GM20431 (cell line): ENCODE results near the gene TMIGD3.

ENCODE experiments used
- in situ Hi-C: fragments of 300-500 bp; cut with MseI, MboI; formaldehyde crosslinking; loops from one replicate; pipeline ENCODE4 v1.15.0; 2020; ENCODE audit warnings: low sequenced_read_pairs; ENCODE audit not compliant: unreplicated experiment

TMIGD3 gene

GRCh38 chr1:111454859-111455641 lies 48.4 kb downstream of the TMIGD3 start:
- in situ Hi-C loops, result no loop called here

- in situ Hi-C loops, result no loop called here
Measured at GRCh38 chr1:111453706-111454105, 49.7 kb downstream of the TMIGD3 start.

DNA sequence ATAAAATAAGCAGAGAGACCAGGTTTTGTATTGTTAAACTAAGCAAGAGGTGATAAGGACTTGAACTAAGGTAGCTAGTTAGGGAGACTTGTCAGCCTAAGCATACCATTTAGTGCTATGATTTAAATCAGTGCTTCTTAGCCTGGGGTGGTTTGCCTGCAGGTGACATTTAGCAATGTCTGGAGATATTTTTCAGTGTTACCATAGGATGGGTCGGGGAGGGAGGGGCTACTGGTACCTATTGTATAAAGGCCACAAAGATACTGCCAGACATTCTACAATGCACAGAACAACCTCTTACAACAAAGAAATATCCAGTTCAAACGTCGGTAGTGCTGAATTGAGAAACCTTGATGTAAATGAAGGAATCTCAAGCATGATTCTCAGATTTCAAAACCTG lies 50.9 kb downstream of the TMIGD3 start:
- in situ Hi-C loops, result no loop called here

DNA sequence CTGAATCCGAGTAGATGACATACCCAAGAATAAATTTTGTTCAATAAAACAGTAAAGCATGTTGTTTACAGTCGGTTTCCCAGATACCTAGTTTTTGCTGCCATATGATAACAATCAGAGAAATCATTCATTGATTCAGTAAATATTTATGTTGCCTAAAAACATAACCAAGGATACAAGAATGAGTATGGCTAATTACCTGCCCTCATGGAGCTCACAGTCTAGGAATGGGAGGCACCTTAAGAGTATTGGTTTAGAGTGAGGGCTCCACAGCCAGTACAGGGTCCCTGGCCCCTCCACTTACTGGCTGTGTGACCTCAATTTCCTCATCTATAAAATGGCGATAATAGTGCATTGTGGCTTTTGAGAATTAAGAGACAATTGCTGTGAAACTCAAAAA lies 53.2 kb downstream of the TMIGD3 start:
- in situ Hi-C loops, result no loop called here

- in situ Hi-C loops, result no loop called here
Measured at GRCh38 chr1:111449703-111450017, 53.8 kb downstream of the TMIGD3 start.

DNA sequence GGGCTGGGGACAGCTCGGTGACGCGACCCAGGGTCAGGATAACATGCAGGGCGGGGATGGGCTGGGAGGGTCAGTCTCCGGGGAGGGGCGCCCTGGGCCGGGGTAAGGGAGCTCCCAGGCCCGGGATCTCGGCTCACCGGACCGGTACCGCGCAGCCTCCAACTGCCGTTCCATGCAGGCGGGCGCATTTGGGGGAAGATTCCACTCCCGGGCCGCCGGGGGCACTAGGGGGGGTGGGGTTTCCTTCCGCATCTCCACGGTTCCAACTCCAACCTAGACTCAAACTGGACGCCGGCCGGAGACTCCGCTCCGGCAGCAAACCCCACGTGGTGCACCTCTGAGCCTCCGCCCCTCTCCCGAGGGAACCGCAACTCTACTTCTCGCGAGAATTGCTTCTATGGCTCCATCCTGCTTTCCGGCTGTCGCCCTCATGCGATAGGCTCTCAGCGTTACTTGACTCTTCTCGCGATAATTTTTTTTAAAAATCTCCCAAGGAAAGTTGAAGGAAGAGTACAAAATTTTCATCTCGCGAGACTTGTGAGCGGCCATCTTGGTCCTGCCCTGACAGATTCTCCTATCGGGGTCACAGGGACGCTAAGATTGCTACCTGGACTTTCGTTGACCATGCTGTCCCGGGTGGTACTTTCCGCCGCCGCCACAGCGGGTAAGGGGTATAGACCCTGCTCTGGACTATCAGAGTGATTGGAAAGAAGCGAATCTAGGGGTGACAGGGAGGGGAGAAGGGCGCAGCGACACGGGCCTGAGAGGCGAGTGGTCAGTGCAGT lies 54.3 kb downstream of the TMIGD3 start, which contains the start of the genes ATP5PB and WDR77:
Gene ATP5PB, plus strand, starts transcription at position 547 of the 785 bp plus-strand sequence. Its CDS starts 78 bp downstream, at position 625.
Gene WDR77, minus strand, starts transcription at position 339 of the 785 bp plus-strand sequence. Its CDS starts 87 bp downstream, at position 252.
- in situ Hi-C loops, result no loop called here

- in situ Hi-C loops, result no loop called here
Measured at GRCh38 chr1:111448482-111448917, 54.9 kb downstream of the TMIGD3 start.

- in situ Hi-C loops, result no loop called here
Measured at GRCh38 chr1:111446967-111447892, 56.2 kb downstream of the TMIGD3 start.

DNA sequence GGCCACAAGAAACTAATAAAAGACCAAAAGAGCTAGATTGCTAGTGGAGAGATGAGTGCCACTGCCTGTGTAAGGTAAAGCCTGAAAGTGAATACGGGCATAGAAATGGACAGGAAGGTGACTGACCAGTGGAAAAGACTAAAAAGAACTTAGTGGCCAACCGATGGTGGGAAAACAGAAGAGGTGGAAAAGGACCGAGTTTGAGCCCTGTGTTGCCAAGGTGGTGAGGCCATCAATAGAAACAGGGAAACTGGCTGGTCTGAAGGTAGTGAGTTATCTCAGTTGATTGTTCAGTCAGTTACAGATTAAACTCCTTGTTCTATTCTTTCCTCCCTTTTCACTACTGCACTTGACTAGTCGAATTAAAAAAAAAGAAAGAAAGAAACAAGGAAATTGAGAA lies 56.9 kb downstream of the TMIGD3 start:
- in situ Hi-C loops, result no loop called here

GRCh38 chr1:111444031-111444430 lies 59.4 kb downstream of the TMIGD3 start:
- in situ Hi-C loops, result no loop called here

- in situ Hi-C loops, result no loop called here
Measured at GRCh38 chr1:111442457-111442856, 61.0 kb downstream of the TMIGD3 start.

DNA sequence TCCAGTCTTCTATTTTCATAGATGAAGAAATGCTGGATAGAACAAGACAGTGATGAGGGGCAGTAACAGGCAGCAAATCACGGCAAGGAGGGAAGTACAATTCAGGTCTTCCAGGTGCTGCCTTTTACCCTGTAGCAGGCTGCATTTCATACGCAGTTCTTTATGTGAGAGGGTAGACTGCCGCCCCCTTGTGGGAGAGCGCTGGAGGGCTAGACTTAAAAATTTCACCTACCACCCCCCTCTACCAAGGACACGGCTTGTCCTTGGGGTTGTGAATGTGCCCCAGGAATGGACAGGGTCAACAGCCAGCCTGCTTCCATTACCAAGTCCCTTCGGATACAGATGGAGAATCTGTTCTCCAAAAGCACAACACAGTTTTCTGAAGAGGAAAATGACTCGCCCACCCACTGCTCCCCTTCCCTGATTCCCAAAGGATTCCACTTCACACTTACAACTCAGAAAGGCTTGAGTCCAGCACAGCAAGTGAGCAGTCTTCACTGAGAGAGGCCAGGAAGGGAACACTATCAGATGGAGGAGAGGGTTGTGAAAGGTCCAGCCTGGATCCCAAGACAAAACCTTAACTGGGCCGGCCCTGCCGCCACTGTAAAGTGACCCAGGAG lies 61.8 kb downstream of the TMIGD3 start:
- in situ Hi-C loops, result no loop called here

DNA sequence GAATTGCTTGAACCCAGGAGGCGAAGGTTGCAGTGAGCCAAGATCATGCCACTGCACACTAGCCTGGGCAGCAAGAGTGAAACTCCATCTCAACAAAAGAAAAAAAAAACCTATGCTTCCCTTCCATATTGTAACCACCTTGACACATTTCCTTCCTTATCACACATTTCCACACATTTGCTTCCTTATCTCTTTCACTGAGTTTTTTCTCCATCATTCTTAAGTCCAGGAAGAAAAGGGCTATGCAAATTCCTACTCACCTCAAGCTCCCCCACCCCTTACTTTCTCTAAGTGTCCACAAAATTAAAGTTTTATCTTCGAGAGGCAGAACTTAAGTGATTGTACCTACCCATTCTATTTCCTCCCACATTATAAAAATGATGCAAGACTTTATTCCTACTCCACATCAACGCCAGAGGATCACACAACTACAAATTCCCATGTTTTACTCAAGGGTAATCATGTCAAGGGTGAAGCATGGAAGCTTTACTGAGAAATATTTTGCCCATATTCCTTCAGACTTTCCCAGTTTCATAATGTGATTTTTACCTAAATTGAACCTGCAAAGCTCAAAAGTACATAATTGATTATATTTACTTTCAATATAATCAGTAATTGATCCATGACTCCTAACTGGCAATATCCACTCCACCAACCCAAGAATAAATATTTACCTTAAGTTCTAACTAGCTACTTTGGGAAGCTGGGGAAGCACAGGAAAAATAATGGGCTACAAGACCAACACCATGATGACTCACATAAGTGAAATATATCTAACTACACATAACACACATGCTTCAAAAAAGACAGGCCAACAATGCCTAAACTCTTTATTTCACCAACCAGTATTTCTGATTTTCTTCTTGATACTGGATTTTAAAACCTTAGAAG lies 63.7 kb downstream of the TMIGD3 start:
- in situ Hi-C loops, result no loop called here

DNA sequence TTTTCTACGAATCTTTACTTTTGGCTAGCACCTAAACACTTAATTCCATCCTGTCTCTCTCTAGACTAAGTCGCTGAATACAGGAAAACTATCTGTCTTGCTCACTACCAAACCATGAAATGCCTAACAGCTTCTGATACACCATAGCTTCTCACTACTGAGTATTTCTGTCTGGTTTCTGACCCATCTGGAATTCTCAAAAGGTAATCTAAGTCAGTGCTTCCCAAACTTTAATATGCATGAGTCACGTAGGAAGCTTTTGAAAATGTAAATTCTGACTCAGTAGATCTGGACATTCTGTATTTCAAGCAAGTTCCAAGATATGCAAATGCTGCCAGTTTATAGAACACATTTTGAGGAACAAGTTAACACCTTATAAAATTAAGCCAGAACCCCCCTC lies 66.7 kb downstream of the TMIGD3 start:
- in situ Hi-C loops, result no loop called here
